ENCODE measurements around the gene UBA3.
A peak's percentile ranks its signal among the peaks of the same experiment; 100 is the strongest.

UBA3 gene

GRCh38 chr3:69014022-69014580 is 66.1 kb downstream of the UBA3 start:
- no peak overlapping the region for H2AK5ac ChIP-seq (ENCODE audit: low read depth, low read length)
- no peak overlapping the region for H4K91ac ChIP-seq (ENCODE audit: low read depth, low read length, poor library complexity)
- peak overlapping the region; percentile 77 for H2AFZ ChIP-seq (ENCODE audit: low read length)
- H3K4me3 ChIP-seq (ENCODE audit: low read length in 2 of 2), result peak overlapping the region; percentile 15 to 94
- peak overlapping the region; percentile 96 for H3K23ac ChIP-seq (ENCODE audit: low read depth, low read length, poor library complexity)
- H3K79me1 ChIP-seq (ENCODE audit: low read depth, low read length), result no peaks in the 10 kb centered on the region
- peaks cover 0 to 11% of the 10 kb centered on the region in 2 donors for H3K36me3 ChIP-seq (replicated peaks in 1 of 2; ENCODE audit: control insufficient read depth in 2 of 2, insufficient read depth in 2 of 2, low read length in 2 of 2)
- peaks cover 0 to 20% (median 0%) of the 10 kb centered on the region in 3 experiments for H3K27me3 ChIP-seq (ENCODE audit: control insufficient read depth in 3 of 3, insufficient read depth in 3 of 3, low read depth in 1 of 3, low read length in 3 of 3)
- H2BK5ac ChIP-seq (ENCODE audit: low read length), result no peak overlapping the region
- H3K14ac ChIP-seq (ENCODE audit: low read length), result no peak overlapping the region
- H3K4me1 ChIP-seq (ENCODE audit: control insufficient read depth in 2 of 2, insufficient read depth in 1 of 2, low read depth in 1 of 2, low read length in 2 of 2), result peaks cover 4 to 6% of the 10 kb centered on the region in 2 donors
- no peak overlapping the region for H2BK12ac ChIP-seq (ENCODE audit: low read length)
- H3K4me2 ChIP-seq (ENCODE audit: insufficient read depth, low read length, poor library complexity, severe bottlenecking), result peak overlapping the region; percentile 90
- no peak overlapping the region for H3K4ac ChIP-seq (ENCODE audit: low read length)
- H3K9me3 ChIP-seq (replicated peaks in 1 of 2; ENCODE audit: control insufficient read depth in 2 of 2, insufficient read depth in 1 of 2, low read depth in 1 of 2, low read length in 2 of 2), result no peaks in the 10 kb centered on the region
- peak overlapping the region; percentile 98 for H3K18ac ChIP-seq (ENCODE audit: low read length)
- H2BK15ac ChIP-seq (ENCODE audit: low read length), result peak overlapping the region; percentile 76
- no peak overlapping the region for H4K8ac ChIP-seq (ENCODE audit: low read depth, low read length)
- no peak for DNase-seq (ENCODE audit: low spot score)
- H2BK120ac ChIP-seq (ENCODE audit: low read depth, low read length), result no peak overlapping the region
- no CpG with 5 or more reads among the region's 11 CpGs for WGBS, 2 donors (ENCODE audit: extremely low coverage in 2 of 2, insufficient read length in 2 of 2, insufficient replicate concordance in 1 of 2)
- no peak overlapping the region for H3K27ac ChIP-seq (replicated peaks; ENCODE audit: low read length)
- H3K9ac ChIP-seq (ENCODE audit: low read depth, low read length, poor library complexity), result peak overlapping the region; percentile 79

- H2BK5ac ChIP-seq (ENCODE audit: low read length), result no peak within 1 kb of the TSS
- peaks cover 0 to 6% of the 10 kb centered on the region in 2 donors for H3K36me3 ChIP-seq (replicated peaks in 1 of 2; ENCODE audit: control insufficient read depth in 2 of 2, insufficient read depth in 2 of 2, low read length in 2 of 2)
- WGBS, 2 donors (ENCODE audit: extremely low coverage in 2 of 2, insufficient read length in 2 of 2, insufficient replicate concordance in 1 of 2), result no CpG with 5 or more reads among the region's 96 CpGs
- H3K4me1 ChIP-seq (ENCODE audit: control insufficient read depth in 2 of 2, insufficient read depth in 1 of 2, low read depth in 1 of 2, low read length in 2 of 2), result peaks cover 8 to 11% of the 10 kb centered on the region in 2 donors
- no peak within 1 kb of the TSS for H3K4ac ChIP-seq (ENCODE audit: low read length)
- H4K91ac ChIP-seq (ENCODE audit: low read depth, low read length, poor library complexity), result no peak within 1 kb of the TSS
- H3K27me3 ChIP-seq (ENCODE audit: control insufficient read depth in 3 of 3, insufficient read depth in 3 of 3, low read depth in 1 of 3, low read length in 3 of 3), result peaks cover 0 to 20% (median 0%) of the 10 kb centered on the region in 3 experiments
- no peak within 1 kb of the TSS for H2AK5ac ChIP-seq (ENCODE audit: low read depth, low read length)
- no peaks in the 10 kb centered on the region for H3K79me1 ChIP-seq (ENCODE audit: low read depth, low read length)
- no peak within 1 kb of the TSS for H4K8ac ChIP-seq (ENCODE audit: low read depth, low read length)
- no peak within 1 kb of the TSS for H3K14ac ChIP-seq (ENCODE audit: low read length)
- H3K23ac ChIP-seq (ENCODE audit: low read depth, low read length, poor library complexity), result peak within 1 kb of the TSS; percentile 96
- no peak within 1 kb of the TSS for H3K27ac ChIP-seq (replicated peaks; ENCODE audit: low read length)
- peak within 1 kb of the TSS; percentile 98 for H3K18ac ChIP-seq (ENCODE audit: low read length)
- peak within 1 kb of the TSS; percentile 15 to 94 for H3K4me3 ChIP-seq (ENCODE audit: low read length in 2 of 2)
- H3K4me2 ChIP-seq (ENCODE audit: insufficient read depth, low read length, poor library complexity, severe bottlenecking), result peak within 1 kb of the TSS; percentile 90
- H2BK12ac ChIP-seq (ENCODE audit: low read length), result no peak within 1 kb of the TSS
- no peaks in the 10 kb centered on the region for H3K9me3 ChIP-seq (replicated peaks in 1 of 2; ENCODE audit: control insufficient read depth in 2 of 2, insufficient read depth in 1 of 2, low read depth in 1 of 2, low read length in 2 of 2)
- peak within 1 kb of the TSS; percentile 77 for H2AFZ ChIP-seq (ENCODE audit: low read length)
- H2BK120ac ChIP-seq (ENCODE audit: low read depth, low read length), result no peak within 1 kb of the TSS
- peak within 1 kb of the TSS; percentile 76 for H2BK15ac ChIP-seq (ENCODE audit: low read length)
- DNase-seq (ENCODE audit: low spot score), result peak; percentile 66
- peak within 1 kb of the TSS; percentile 79 for H3K9ac ChIP-seq (ENCODE audit: low read depth, low read length, poor library complexity)
Observed at GRCh38 chr3:69013253-69014021, 66.7 kb downstream of the UBA3 start, which contains the start of gene EOGT. Gene EOGT, minus strand, starts transcription at chr3:69013684. Its CDS starts 3,838 bp downstream, at chr3:69009846.

DNA sequence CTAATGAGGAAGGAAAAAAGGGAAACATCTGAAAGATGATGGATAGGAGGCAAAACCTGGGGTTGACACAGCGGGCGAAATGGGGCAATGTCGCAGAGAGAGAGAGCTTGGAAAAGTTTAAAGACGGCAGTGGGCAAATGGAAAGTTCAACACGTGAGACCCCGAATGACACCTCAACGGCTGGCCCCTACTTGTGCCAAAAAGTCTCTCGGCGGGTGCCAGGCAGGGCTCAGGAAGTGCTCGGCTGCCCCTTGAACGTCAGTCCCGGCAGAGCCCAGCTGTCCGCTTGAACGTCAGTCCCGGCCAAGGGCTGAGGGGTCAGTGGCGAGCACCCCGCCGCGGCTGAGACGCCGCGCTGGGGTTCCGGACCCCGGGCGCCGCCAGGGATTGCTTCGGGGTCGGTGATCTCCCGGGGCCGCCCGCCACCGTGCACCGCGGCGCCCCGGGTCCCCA is 67.3 kb downstream of the UBA3 start:
- H3K27ac ChIP-seq (replicated peaks; ENCODE audit: low read length), result no peak overlapping the region
- H2AK5ac ChIP-seq (ENCODE audit: low read depth, low read length), result no peak overlapping the region
- no peaks in the 10 kb centered on the region for H3K9me3 ChIP-seq (replicated peaks in 1 of 2; ENCODE audit: control insufficient read depth in 2 of 2, insufficient read depth in 1 of 2, low read depth in 1 of 2, low read length in 2 of 2)
- H2AFZ ChIP-seq (ENCODE audit: low read length), result no peak overlapping the region
- H3K27me3 ChIP-seq (ENCODE audit: control insufficient read depth in 3 of 3, insufficient read depth in 3 of 3, low read depth in 1 of 3, low read length in 3 of 3), result peaks cover 0 to 20% (median 0%) of the 10 kb centered on the region in 3 experiments
- H4K91ac ChIP-seq (ENCODE audit: low read depth, low read length, poor library complexity), result no peak overlapping the region
- DNase-seq (ENCODE audit: low spot score), result peak; percentile 17
- H3K4me3 ChIP-seq (ENCODE audit: low read length in 2 of 2), result peak overlapping the region in 1 of 2 donors; percentile 94
- WGBS, 2 donors (ENCODE audit: extremely low coverage in 2 of 2, insufficient read length in 2 of 2, insufficient replicate concordance in 1 of 2), result no CpG with 5 or more reads among the region's 36 CpGs
- H3K14ac ChIP-seq (ENCODE audit: low read length), result no peak overlapping the region
- no peak overlapping the region for H3K4ac ChIP-seq (ENCODE audit: low read length)
- peaks cover 0 to 6% of the 10 kb centered on the region in 2 donors for H3K36me3 ChIP-seq (replicated peaks in 1 of 2; ENCODE audit: control insufficient read depth in 2 of 2, insufficient read depth in 2 of 2, low read length in 2 of 2)
- no peak overlapping the region for H2BK120ac ChIP-seq (ENCODE audit: low read depth, low read length)
- peak overlapping the region; percentile 92 for H3K18ac ChIP-seq (ENCODE audit: low read length)
- H3K9ac ChIP-seq (ENCODE audit: low read depth, low read length, poor library complexity), result no peak overlapping the region
- no peak overlapping the region for H4K8ac ChIP-seq (ENCODE audit: low read depth, low read length)
- no peaks in the 10 kb centered on the region for H3K79me1 ChIP-seq (ENCODE audit: low read depth, low read length)
- H2BK5ac ChIP-seq (ENCODE audit: low read length), result no peak overlapping the region
- H3K4me1 ChIP-seq (ENCODE audit: control insufficient read depth in 2 of 2, insufficient read depth in 1 of 2, low read depth in 1 of 2, low read length in 2 of 2), result peaks cover 8 to 11% of the 10 kb centered on the region in 2 donors
- no peak overlapping the region for H2BK12ac ChIP-seq (ENCODE audit: low read length)
- peak overlapping the region; percentile 90 for H3K4me2 ChIP-seq (ENCODE audit: insufficient read depth, low read length, poor library complexity, severe bottlenecking)
- H3K23ac ChIP-seq (ENCODE audit: low read depth, low read length, poor library complexity), result no peak overlapping the region
- H2BK15ac ChIP-seq (ENCODE audit: low read length), result no peak overlapping the region

All from neuronal stem cell (in vitro differentiated cells).